OCI-LY7 (cell line): Measurements from ENCODE around the gene FMNL2. TPM values are rescaled to one million over a fixed set of nuclear protein-coding genes. Genes with fewer than 3 reads are reported as not detected.

Experiments used
- BruUV-seq: library from RNA; stranded (reverse); fragments of 400-500 nt; replicated peaks from 2 replicates; lab custom pipeline; 2021; lab: Mats Ljungman, UMichigan
- CTCF ChIA-PET: fragments of 300-600 bp; sonication (Branson Sonifier 250); formaldehyde crosslinking; loops from one replicate; lab custom pipeline; 2022; ENCODE audit warnings: antibody characterized with exemption; ENCODE audit not compliant: unreplicated experiment; lab: Charles Lee
- POLR2A ChIA-PET: fragments of 300-600 bp; sonication (Branson Sonifier 250); formaldehyde crosslinking; loops from one replicate; lab custom pipeline; 2022; ENCODE audit warnings: antibody characterized with exemption; lab: Charles Lee
- DNase-seq: peaks from one replicate; pipeline ENCODE4 v3.0.0-alpha.2; 2015; ENCODE audit warnings: low spot score
- H2AFZ ChIP-seq: fragments of 200-600 bp; sonication (generic), shearing (Covaris generic); 2 replicates; pipeline ENCODE4 v1.6.1; 2014; ENCODE audit warnings: mild to moderate bottlenecking, antibody characterized with exemption, low read length, moderate library complexity
- H3K27ac ChIP-seq: fragments of 200-600 bp; sonication (generic); 2 replicates; pipeline ENCODE4 v1.5.1; 2014; ENCODE audit warnings: mixed run types, low read depth, mild to moderate bottlenecking, moderate library complexity, low read length, inconsistent platforms; ENCODE audit not compliant: poor library complexity, severe bottlenecking
- H3K36me3 ChIP-seq: fragments of 200-600 bp; sonication (generic); 2 replicates; pipeline ENCODE4 v1.6.1; 2014; ENCODE audit warnings: mild to moderate bottlenecking, antibody characterized with exemption, low read length, moderate library complexity, mixed read lengths; ENCODE audit not compliant: insufficient read depth
- H3K4me1 ChIP-seq: fragments of 200-600 bp; sonication (generic); 2 replicates; pipeline ENCODE4 v1.5.1; 2014; ENCODE audit warnings: mild to moderate bottlenecking, low read length; ENCODE audit not compliant: insufficient read depth, poor library complexity, severe bottlenecking
- H3K4me2 ChIP-seq: fragments of 200-600 bp; sonication (generic); 2 replicates; pipeline ENCODE4 v1.6.1; 2014; ENCODE audit warnings: mild to moderate bottlenecking, low read length
- H3K4me3 ChIP-seq: fragments of 200-600 bp; sonication (generic); 2 replicates; pipeline ENCODE4 v1.5.1; 2014; ENCODE audit warnings: mild to moderate bottlenecking, low read depth, low read length; ENCODE audit not compliant: poor library complexity, severe bottlenecking
- H3K79me2 ChIP-seq: fragments of 200-600 bp; sonication (generic); 2 replicates; pipeline ENCODE4 v1.6.1; 2016; ENCODE audit warnings: low read depth, mild to moderate bottlenecking, low read length, moderate library complexity, mixed read lengths; ENCODE audit not compliant: insufficient read depth
- H3K9me2 ChIP-seq: fragments of 200-600 bp; sonication (generic); 2 replicates; pipeline ENCODE4 v1.6.1; 2016; ENCODE audit warnings: mild to moderate bottlenecking, low read length, mixed read lengths; ENCODE audit not compliant: insufficient read depth
- H3K9me3 ChIP-seq: fragments of 200-600 bp; sonication (generic); 2 replicates; pipeline ENCODE4 v1.6.1; 2014; ENCODE audit warnings: mild to moderate bottlenecking, mixed run types, low read length, mixed read lengths
- H4K20me1 ChIP-seq: fragments of 200-600 bp; sonication (generic); 2 replicates; pipeline ENCODE4 v1.6.1; 2014; ENCODE audit warnings: mild to moderate bottlenecking, antibody characterized with exemption, low read length, moderate library complexity, mixed read lengths; ENCODE audit not compliant: insufficient read depth
- CTCF ChIP-seq: fragments of 200-600 bp; sonication (generic); conservative IDR thresholded peaks from 2 replicates; pipeline ENCODE4 v1.5.1; 2014; ENCODE audit warnings: mild to moderate bottlenecking, antibody characterized with exemption, low read length, moderate library complexity, mixed read lengths
- EZH2phosphoT487 ChIP-seq: fragments of 200-600 bp; sonication (generic); IDR thresholded peaks from 2 replicates; pipeline ENCODE4 v1.6.1; 2018; ENCODE audit warnings: low read depth, borderline replicate concordance, mild to moderate bottlenecking, mixed run types, antibody characterized with exemption, low read length, moderate library complexity, mixed read lengths
- intact Hi-C: fragments of 100-400 bp; cut with micrococcal nuclease; formaldehyde crosslinking; loops from one replicate; pipeline ENCODE4 v1.10.0; 2022; ENCODE audit not compliant: unreplicated experiment
- total RNA-seq, 2 experiments: library from RNA; depleted of rRNA in 1 of 2; stranded (reverse); fragments of >200 nt in 1 of 2; shearing (Covaris generic) in 1 of 2; gene quantifications; 2 replicates each; pipeline ENCODE4 v1.2.3, GENCODE V29; 2014 to 2022

Gene FMNL2
- total RNA-seq, 2 experiments from 2014 or later = 0.03 to 0.21 TPM

GRCh38 chr2:152552888-152553287 lies 217.9 kb downstream of the FMNL2 start:
- H3K4me2 ChIP-seq = no peak overlapping the region
- no peak overlapping the region for H3K4me3 ChIP-seq
- TF ChIP-seq CTCF (no peak), EZH2phosphoT487 (no peak)
- no peaks in the 10 kb centered on the region for H3K9me3 ChIP-seq
- no peak for DNase-seq
- no peak overlapping the region for H3K27ac ChIP-seq
- CTCF ChIA-PET = no interaction called here
- intact Hi-C loops = no loop called here
- H3K4me1 ChIP-seq = no peaks in the 10 kb centered on the region
- BruUV-seq = no TSS peak
- no peaks in the 10 kb centered on the region for H4K20me1 ChIP-seq
- H2AFZ ChIP-seq = no peak overlapping the region
- H3K9me2 ChIP-seq = no peaks in the 10 kb centered on the region
- H3K36me3 ChIP-seq = no peaks in the 10 kb centered on the region
- no peaks in the 10 kb centered on the region for H3K79me2 ChIP-seq
- POLR2A ChIA-PET = interaction anchor here (0.8 kb wide), 1 partner anchor 15 kb away, joined by 3 read pairs; no protein-coding TSS in a partner anchor

DNA sequence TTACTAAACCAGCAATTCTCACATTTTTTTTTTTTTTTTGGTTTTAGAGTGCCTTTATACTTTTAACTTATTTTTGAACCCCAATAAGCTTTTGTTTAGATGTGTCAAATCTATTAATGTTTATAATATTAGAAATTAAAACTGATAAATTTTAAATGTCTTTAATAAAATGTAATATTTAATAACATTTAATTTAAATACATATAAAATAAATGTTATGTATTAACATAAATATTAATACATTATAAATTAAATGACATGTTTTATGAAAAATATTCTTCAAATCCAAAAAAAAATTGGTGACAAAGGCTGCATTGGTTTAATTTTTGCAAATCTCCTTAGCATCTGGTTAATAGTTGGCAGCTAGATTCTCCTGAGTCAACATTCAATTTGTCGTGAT lies 218.5 kb downstream of the FMNL2 start:
- Histone ChIP-seq H3K79me2 (no peaks in the 10 kb centered on the region), H3K27ac (no peak overlapping the region), H3K9me2 (no peaks in the 10 kb centered on the region), H3K4me2 (no peak overlapping the region), H3K4me1 (no peaks in the 10 kb centered on the region), H4K20me1 (no peaks in the 10 kb centered on the region), H3K9me3 (no peaks in the 10 kb centered on the region), H3K4me3 (no peak overlapping the region), H3K36me3 (no peaks in the 10 kb centered on the region), H2AFZ (no peak overlapping the region)
- CTCF ChIA-PET = no interaction called here
- BruUV-seq = no TSS peak
- intact Hi-C loops = no loop called here
- TF ChIP-seq CTCF (no peak), EZH2phosphoT487 (no peak)
- POLR2A ChIA-PET = interaction anchor here (0.6 to 0.7 kb wide), 2 partner anchors 13 to 433 kb away, joined by 3 to 6 read pairs; no protein-coding TSS in a partner anchor
- DNase-seq = no peak

GRCh38 chr2:152555048-152555447 lies 220.1 kb downstream of the FMNL2 start:
- H3K4me3 ChIP-seq = no peak overlapping the region
- no peak for DNase-seq
- H3K79me2 ChIP-seq = no peaks in the 10 kb centered on the region
- no peak overlapping the region for H2AFZ ChIP-seq
- intact Hi-C loops = no loop called here
- no TSS peak for BruUV-seq
- no peak overlapping the region for H3K4me2 ChIP-seq
- H3K9me2 ChIP-seq = no peaks in the 10 kb centered on the region
- H3K27ac ChIP-seq = no peak overlapping the region
- H3K36me3 ChIP-seq = no peaks in the 10 kb centered on the region
- no peaks in the 10 kb centered on the region for H4K20me1 ChIP-seq
- ChIA-PET POLR2A (no interaction called here), CTCF (no interaction called here)
- no peaks in the 10 kb centered on the region for H3K9me3 ChIP-seq
- H3K4me1 ChIP-seq = no peaks in the 10 kb centered on the region
- TF ChIP-seq CTCF (0 out of 2 replicates have a peak, but pooled peaks have one; percentile 24), EZH2phosphoT487 (no peak)
